DND-41 (cell line): Measurements from ENCODE around the gene LIN7B.

Source experiments
- CTCF ChIP-seq: IDR thresholded peaks from 2 replicates; pipeline ENCODE4 v1.5.1; 2012; ENCODE audit warnings: borderline replicate concordance, low read length, moderate library complexity, mild to moderate bottlenecking; ENCODE audit not compliant: poor library complexity, severe bottlenecking; ENCODE audit errors: extremely low read depth
- EZH2 ChIP-seq: IDR thresholded peaks from 3 replicates; pipeline ENCODE4 v1.6.1; 2012; ENCODE audit warnings: borderline replicate concordance, low read depth, mild to moderate bottlenecking, moderate library complexity, low read length, inconsistent platforms; ENCODE audit not compliant: severe bottlenecking

- TF ChIP-seq CTCF, result no peak
- no peak for TF ChIP-seq EZH2
Measured at GRCh38 chr19:49104229-49104864, 9.8 kb upstream of the LIN7B start.
